HG02571 (cell line): ENCODE data around the gene SLC7A11.
A peak's percentile ranks its signal among the peaks of the same experiment; 100 is the strongest.
"Not testable (repeated sequence)": the region's sequence is repeated elsewhere in the genome, so short reads cannot be mapped to it uniquely, and the experiment has no call there.

Source experiments
- ATAC-seq: cut with Tn5 transposase; IDR thresholded peaks from one replicate; pipeline ENCODE4 v1.9.1; 2021; ENCODE audit warnings: mild to moderate bottlenecking, moderate library complexity; ENCODE audit not compliant: unreplicated experiment

The SLC7A11 gene

GRCh38 chr4:138216272-138216867 is 25.8 kb downstream of the SLC7A11 start:
- no peak for ATAC-seq

- ATAC-seq: not testable (repeated sequence)
These were observed 31.6 kb downstream of the SLC7A11 start for GRCh38 chr4:138210576-138210975.

DNA sequence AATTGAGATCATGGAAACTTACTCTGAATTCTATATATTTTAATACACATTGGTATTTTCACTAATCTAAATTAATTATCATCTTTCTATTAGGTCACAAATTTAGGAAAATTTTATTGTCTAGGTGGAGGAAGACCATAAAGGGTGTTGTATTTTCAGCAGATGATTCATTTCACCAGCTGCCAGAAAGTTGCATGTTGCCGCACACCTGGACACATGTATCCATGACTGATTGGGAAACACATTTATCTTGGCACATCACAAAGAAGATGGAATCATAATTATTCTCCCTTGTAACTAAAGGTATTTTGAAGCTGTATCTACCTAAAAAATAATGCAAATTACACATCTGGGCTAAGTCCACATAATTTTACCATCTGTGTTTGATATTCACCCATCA is 33.1 kb downstream of the SLC7A11 start:
- ATAC-seq: no peak

- ATAC-seq: no peak
These were observed 36.5 kb downstream of the SLC7A11 start for GRCh38 chr4:138205531-138206233.

- ATAC-seq: no peak
These were observed 37.6 kb downstream of the SLC7A11 start for GRCh38 chr4:138204507-138204906.

DNA sequence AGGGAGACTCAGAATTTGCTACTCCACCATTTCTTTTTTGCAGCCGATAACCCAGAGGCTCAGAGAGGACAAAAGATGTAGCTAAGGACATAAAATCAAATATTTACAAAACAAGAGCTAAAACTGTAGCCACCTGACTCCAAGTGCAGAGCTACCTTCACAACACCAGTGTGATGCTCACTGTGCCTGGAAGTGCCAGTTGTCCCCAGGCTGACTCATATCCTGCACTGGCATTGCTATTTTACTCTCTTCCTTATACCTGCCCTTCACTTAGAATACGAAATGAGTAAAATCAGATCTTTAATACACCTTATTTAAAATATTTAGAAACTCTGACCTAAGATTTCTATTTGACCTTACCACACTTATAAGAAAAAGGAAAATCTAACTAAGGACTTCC is 39.5 kb downstream of the SLC7A11 start:
- ATAC-seq: no peak

GRCh38 chr4:138200236-138200590 is 41.9 kb downstream of the SLC7A11 start:
- ATAC-seq: peak; percentile 40

GRCh38 chr4:138199568-138200235 is 42.4 kb downstream of the SLC7A11 start:
- peak; percentile 73 for ATAC-seq

GRCh38 chr4:138196153-138196552 is 46.0 kb downstream of the SLC7A11 start:
- ATAC-seq: no peak

DNA sequence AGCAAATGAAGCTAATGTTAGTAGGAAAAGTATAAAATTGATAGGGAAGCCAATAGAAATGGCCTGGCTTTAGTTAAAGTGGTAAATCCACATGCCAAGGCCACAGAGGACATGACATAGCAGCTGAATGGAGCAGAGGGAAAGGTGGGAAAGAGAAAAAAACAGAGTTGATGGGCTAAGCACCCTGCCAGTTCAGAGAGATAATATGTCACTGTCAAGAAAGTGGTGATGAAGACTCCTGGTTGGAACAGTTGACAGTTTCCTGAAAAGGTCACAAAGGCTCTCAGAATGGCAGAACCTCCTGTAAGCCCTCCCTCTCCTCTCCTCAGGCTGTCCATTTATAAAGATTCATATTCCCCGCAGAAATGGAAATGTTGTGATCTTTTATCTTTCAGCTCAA is 48.2 kb downstream of the SLC7A11 start:
- no peak for ATAC-seq

- no peak for ATAC-seq
These were observed 50.0 kb downstream of the SLC7A11 start for GRCh38 chr4:138192113-138192512.

DNA sequence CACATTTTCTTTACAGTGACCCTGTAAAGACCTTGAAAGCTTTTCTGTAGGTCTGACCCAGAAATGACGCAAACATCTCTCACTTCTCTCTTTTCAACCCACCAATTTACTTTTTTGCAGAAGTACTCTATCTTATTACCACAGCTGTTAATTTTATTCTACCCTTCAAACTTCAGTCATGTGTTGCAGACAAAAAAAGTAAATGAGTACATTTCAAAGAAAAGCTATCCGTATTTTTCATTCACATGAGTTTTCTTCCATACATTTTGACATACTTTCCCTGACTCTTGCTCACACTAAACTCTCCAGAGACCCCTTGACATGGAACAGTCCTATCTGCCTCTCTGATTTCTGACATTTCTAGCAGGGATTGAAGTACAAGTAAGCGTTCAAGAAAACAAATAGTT is 51.7 kb downstream of the SLC7A11 start:
- peak; percentile 99 for ATAC-seq

- ATAC-seq: no peak
These were observed 52.9 kb downstream of the SLC7A11 start for GRCh38 chr4:138189206-138189605.

- ATAC-seq: no peak
These were observed 53.6 kb downstream of the SLC7A11 start for GRCh38 chr4:138188406-138189084.

DNA sequence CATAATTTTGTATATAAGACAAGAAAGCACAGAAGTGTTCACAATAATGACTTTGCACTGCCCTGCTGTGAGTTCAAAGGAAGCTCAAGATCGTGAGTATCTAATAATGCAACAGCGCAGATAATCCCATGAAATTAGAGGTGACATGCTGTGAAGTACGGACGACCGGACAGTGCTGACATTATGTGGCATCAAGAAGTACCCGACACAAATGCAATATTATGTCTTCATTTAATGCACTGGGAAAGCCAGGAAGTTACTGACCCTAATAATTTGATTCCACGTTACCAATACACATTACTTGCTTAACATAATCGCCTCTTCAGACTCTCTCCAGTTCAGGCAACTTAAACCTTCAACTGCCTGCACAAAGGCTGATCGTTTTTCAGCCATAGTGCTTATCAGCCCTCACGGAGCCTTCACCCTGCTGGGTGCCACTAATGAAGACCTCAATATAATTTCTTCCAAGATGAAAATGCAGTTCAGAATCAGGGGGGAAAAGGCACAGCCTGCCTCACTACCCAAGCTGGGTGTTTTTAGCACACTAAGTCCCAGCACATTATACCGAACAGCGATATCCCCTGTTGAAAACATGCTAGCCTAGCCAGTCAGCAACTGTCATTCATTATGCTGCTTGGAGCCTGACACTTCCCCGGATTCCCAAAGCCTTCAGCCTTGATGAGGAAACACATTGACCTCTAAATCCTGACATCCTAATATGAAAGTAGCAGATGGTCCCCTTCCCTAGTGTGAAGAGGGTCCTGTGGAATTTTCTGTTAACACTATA is 56.1 kb downstream of the SLC7A11 start:
- ATAC-seq: no peak

DNA sequence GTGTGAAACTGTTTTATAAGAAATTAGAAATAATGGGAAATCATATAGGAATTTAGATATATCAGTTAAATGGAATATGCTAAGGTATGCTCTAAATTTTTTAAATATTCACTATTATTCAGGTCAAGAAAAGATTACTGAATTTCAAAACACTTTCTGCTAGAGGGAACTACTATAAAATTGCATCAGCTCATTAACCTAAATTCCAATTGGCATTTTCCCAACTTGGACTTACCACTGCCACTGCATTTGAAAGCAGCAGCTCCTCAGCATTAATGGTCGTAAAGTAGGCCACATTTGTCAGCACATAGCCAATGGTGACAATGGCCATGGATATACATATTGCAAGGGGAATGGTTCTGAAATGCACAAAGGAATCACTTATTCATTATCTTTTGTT is 57.3 kb downstream of the SLC7A11 start:
- no peak for ATAC-seq

DNA sequence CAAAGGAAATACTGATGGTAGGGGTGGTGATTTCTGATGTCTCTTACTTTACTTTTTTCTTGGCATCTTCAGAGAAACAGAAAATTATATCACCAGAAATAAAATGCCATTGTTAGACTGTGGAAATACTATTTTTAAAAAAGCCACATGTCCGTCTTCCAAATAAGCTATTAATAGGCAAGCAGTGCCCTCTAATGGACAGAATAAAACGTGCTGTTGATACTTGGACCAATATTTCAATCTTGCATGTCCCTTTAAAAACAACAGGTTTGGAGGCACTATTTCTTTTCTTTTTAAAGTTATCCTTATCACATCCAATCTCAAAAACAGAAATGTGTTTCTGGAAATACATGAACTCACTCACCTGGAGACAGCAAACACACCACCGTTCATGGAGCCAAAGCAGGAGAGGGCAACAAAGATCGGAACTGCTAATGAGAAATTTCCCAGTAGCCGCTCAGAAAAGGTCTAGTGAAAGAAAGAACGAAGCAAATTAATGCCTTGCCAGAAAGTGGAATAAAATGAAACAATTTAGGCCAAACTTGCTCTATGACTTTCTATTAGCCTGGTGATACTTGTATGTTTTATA is 59.2 kb downstream of the SLC7A11 start:
- no peak for ATAC-seq

DNA sequence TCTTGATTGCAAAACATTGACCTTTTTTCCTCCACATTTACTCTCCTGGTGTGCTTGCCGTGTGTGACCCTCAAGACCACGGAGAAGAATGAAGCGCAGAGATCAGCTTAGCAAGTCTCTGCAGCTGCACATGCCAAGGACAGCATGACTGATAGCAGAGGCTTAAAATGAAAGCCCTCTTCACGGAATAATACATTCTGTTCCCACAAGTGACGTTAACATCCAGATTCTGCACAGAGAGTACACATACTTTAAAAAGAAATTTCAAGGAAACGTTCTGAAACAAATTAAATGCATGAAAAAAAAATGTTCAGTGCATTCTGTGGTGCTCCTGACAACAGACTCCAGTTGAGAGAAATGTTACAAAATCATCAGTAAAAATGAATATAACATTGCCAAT is 60.9 kb downstream of the SLC7A11 start:
- ATAC-seq: no peak

GRCh38 chr4:138178566-138178965 is 63.6 kb downstream of the SLC7A11 start:
- no peak for ATAC-seq

DNA sequence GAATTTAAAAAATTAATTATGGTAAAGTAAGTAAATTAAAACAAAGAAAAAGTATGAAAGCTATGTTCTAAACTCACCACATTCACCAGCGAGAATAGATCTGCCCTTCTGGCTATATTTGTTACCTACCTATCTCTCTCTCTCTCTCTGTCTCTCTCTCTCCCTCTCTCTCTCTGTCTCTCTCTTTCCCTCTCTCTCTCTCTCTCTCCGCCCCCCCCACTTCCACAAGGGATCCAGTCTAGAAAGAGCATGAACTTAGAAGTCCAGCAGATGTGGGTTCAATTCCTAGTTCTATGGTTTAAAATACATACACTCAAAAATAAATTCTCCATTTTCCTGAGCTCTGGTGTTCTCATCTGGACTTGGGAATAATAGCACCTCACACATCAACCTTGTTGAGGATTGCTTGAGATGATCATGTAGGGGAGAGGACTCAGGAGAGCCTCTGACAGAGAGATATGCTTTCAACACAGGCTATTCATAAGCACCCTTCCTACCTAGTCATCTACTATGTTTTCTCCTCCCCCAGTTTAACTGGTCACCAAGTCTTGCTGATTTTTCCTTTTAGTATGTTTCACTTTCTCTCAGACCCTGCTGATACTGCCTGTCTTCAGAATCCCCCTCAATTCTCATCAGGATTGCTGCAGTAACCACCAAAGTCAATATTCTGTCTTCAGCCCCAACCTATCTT is 64.7 kb downstream of the SLC7A11 start:
- ATAC-seq: no peak
